NB4 (cell line): ENCODE measurements around the gene IFNL1.
"Not testable (repeated sequence)": the region's sequence is repeated elsewhere in the genome, so short reads cannot be mapped to it uniquely, and the experiment has no call there.

Source experiments
- DNase-seq: peaks from one replicate; pipeline ENCODE4 v3.0.0; 2010; ENCODE audit warnings: low read depth
- H3K4me3 ChIP-seq: one replicate; pipeline ENCODE4 v1.5.1; 2011; ENCODE audit warnings: mild to moderate bottlenecking, low read depth, low read length, moderate library complexity
- CTCF ChIP-seq: IDR thresholded peaks from one replicate; pipeline ENCODE4 v1.5.1; 2012; ENCODE audit warnings: low read depth, low read length
- MAX ChIP-seq: IDR thresholded peaks from 2 replicates; pipeline ENCODE4 v1.6.1; 2011; ENCODE audit warnings: low read depth, low read length
- MYC ChIP-seq: IDR thresholded peaks from 2 replicates; pipeline ENCODE4 v1.6.1; 2011; ENCODE audit warnings: low read depth, low read length
- POLR2A ChIP-seq: IDR thresholded peaks from 2 replicates; pipeline ENCODE4 v1.6.1; 2011; ENCODE audit warnings: mild to moderate bottlenecking; ENCODE audit not compliant: insufficient read length; ENCODE audit errors: extremely low read depth

The IFNL1 gene

GRCh38 chr19:39306075-39306474, 9.9 kb downstream of the IFNL1 start:
- no peak for DNase-seq
- no peak for TF ChIP-seq MAX
- no peak for TF ChIP-seq POLR2A
- no peak for TF ChIP-seq CTCF
- TF ChIP-seq MYC = no peak

GRCh38 chr19:39307046-39307821, 11.0 kb downstream of the IFNL1 start:
- no peak overlapping the region for H3K4me3 ChIP-seq
- no peak for DNase-seq
- no peak for TF ChIP-seq CTCF
- no peak for TF ChIP-seq POLR2A
- TF ChIP-seq MAX = no peak
- no peak for TF ChIP-seq MYC

More at GRCh38 chr19:39306075-39306474, 9.9 kb downstream of the IFNL1 start:
- no peak overlapping the region for H3K4me3 ChIP-seq

GRCh38 chr19:39307822-39308530, 11.8 kb downstream of the IFNL1 start:
- no peak for DNase-seq

GRCh38 chr19:39308531-39309304, 12.5 kb downstream of the IFNL1 start:
- no peak for DNase-seq
- no peak overlapping the region for H3K4me3 ChIP-seq
- TF ChIP-seq MYC = no peak
- TF ChIP-seq POLR2A = no peak
- TF ChIP-seq CTCF = no peak
- no peak for TF ChIP-seq MAX

More at GRCh38 chr19:39307822-39308530, 11.8 kb downstream of the IFNL1 start:
- TF ChIP-seq MAX = no peak
- TF ChIP-seq MYC = no peak
- no peak for TF ChIP-seq POLR2A
- TF ChIP-seq CTCF = no peak
- H3K4me3 ChIP-seq = no peak overlapping the region

- H3K4me3 ChIP-seq, DNase-seq: not testable (repeated sequence)
Observed at GRCh38 chr19:39309305-39309670, 13.1 kb downstream of the IFNL1 start.
